ENCODE measurements around the gene SPAG4. TPM values are rescaled to one million over a fixed set of nuclear protein-coding genes. Genes with fewer than 3 reads are reported as not detected.

SPAG4 gene
- total RNA-seq, 1 donor: 2.2 TPM

DNA sequence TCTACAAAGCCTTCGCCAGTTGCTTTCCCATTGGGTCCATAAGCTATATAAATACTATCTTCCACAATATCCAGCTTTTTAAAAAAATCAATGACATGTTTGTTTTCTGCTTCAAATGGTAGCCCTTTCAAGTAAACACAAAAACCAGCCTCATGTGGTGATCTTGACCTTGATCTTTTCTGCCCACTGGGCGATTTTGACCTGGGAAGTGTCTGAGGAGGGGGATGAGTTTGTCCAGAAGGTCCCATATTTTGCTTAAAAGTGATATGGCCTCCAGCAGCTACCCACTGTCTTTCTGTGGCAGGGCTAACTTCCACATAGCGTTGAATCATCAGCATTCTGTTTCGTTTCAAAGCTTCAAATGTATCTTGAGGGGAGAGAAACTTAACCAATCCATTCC is 38.3 kb downstream of the SPAG4 start:
- H3K4me3 ChIP-seq (ENCODE audit: low read depth, low read length): no peak overlapping the region
- TF ChIP-seq, protein P1, sequence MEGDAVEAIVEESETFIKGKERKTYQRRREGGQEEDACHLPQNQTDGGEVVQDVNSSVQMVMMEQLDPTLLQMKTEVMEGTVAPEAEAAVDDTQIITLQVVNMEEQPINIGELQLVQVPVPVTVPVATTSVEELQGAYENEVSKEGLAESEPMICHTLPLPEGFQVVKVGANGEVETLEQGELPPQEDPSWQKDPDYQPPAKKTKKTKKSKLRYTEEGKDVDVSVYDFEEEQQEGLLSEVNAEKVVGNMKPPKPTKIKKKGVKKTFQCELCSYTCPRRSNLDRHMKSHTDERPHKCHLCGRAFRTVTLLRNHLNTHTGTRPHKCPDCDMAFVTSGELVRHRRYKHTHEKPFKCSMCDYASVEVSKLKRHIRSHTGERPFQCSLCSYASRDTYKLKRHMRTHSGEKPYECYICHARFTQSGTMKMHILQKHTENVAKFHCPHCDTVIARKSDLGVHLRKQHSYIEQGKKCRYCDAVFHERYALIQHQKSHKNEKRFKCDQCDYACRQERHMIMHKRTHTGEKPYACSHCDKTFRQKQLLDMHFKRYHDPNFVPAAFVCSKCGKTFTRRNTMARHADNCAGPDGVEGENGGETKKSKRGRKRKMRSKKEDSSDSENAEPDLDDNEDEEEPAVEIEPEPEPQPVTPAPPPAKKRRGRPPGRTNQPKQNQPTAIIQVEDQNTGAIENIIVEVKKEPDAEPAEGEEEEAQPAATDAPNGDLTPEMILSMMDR (IDR thresholded peaks at IDR 0.05; ENCODE audit: insufficient read depth, low read length): no peak
- no peak for DNase-seq (ENCODE audit: low read depth)

GRCh38 chr20:35654415-35654814 is 38.8 kb downstream of the SPAG4 start:
- TF ChIP-seq, protein P1 (IDR thresholded peaks at IDR 0.05; ENCODE audit: insufficient read depth, low read length): no peak
- DNase-seq (ENCODE audit: low read depth): no peak
- H3K4me3 ChIP-seq (ENCODE audit: low read depth, low read length): no peak overlapping the region

DNA sequence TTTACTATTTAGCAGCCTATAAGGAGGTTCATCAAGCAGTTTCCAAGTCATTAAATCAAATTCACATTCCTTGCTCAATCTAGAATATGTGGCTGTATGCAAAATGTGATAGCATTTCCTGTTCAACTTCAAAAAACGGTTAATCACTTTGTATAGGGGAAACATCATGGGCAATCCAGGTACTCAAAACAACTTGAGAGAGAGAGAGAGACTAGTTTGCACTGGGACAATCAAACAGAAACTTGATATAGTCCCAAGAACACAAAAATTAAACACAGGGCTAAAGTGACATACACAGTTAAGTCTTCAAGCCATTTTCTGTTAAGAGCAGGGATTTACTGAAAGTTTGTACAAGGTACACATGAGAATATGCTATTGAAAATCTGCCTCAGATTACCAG is 41.6 kb downstream of the SPAG4 start:
- no peak for DNase-seq (ENCODE audit: low read depth)
- H3K4me3 ChIP-seq (ENCODE audit: low read depth, low read length): no peak overlapping the region
- TF ChIP-seq, protein P1 (IDR thresholded peaks at IDR 0.05; ENCODE audit: insufficient read depth, low read length): no peak

- TF ChIP-seq, protein P1 (IDR thresholded peaks at IDR 0.05; ENCODE audit: insufficient read depth, low read length): no peak
- no peak for DNase-seq (ENCODE audit: low read depth)
- no peak overlapping the region for H3K4me3 ChIP-seq (ENCODE audit: low read depth, low read length)
Measured at GRCh38 chr20:35660122-35660937, 44.7 kb downstream of the SPAG4 start.

DNA sequence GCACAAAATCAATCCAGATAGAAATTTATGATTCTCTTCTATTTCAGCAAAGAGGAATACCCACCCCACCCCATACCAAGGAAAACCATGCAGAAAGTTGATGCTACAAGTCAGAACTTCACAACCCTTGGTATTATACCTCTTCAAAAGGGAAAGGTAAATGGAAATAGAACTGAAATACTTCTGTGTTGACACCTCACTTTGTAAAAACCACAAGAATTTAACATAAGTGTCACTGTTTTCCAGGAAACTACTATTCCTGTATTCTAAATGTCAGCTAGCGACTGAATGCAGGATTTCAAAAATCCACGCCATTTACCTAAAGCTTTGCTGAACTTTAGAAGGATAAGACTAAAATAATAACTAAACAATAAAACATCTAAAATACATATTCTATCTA is 45.4 kb downstream of the SPAG4 start:
- no peak overlapping the region for H3K4me3 ChIP-seq (ENCODE audit: low read depth, low read length)
- DNase-seq (ENCODE audit: low read depth): no peak
- TF ChIP-seq, protein P1 (IDR thresholded peaks at IDR 0.05; ENCODE audit: insufficient read depth, low read length): no peak

- TF ChIP-seq, protein P1 (IDR thresholded peaks at IDR 0.05; ENCODE audit: insufficient read depth, low read length): no peak
- H3K4me3 ChIP-seq (ENCODE audit: low read depth, low read length): peak overlapping the region; percentile 18
- DNase-seq (ENCODE audit: low read depth): no peak
Measured at GRCh38 chr20:35661908-35662307, 46.3 kb downstream of the SPAG4 start.
